Measurements from ENCODE around the gene RAET1L. TPM values are rescaled to one million over a fixed set of nuclear protein-coding genes. Genes with fewer than 3 reads are reported as not detected.

RAET1L gene
- total and polyA plus RNA-seq, 2 of the 4 experiments (the other 2 are of a cell fraction), result not detected

- DNase-seq (no peak), ATAC-seq (ENCODE audit: low read depth) (no peak)
- no TSS peak for BruUV-seq (replicated peaks)
- H3K9me3 ChIP-seq (ENCODE audit: control insufficient read depth, insufficient read depth, low read length), result no peaks in the 10 kb centered on the region; the same call in 1 of the 2 replicates
- intact Hi-C loops (cut with micrococcal nuclease) (no loop called here), in situ Hi-C loops (cut with MboI; ENCODE audit: low sequenced_read_pairs) (no loop called here), dilution Hi-C loops (cut with HindIII; ENCODE audit: low sequenced_read_pairs, unreplicated experiment) (no loop called here)
- no peak overlapping the region for H3K4me3 ChIP-seq (ENCODE audit: insufficient read depth, low read depth, low read length)
- WGBS, 2 experiments (ENCODE audit: extremely low coverage in 2 of 2, insufficient read length in 1 of 2), result 0% methylated on average over 1 of the region's 6 CpGs; no CpG with 5 or more reads in 1 of the 2 experiments
- no peak overlapping the region for H2BK15ac ChIP-seq (ENCODE audit: low read depth, low read length)
- H3K4me2 ChIP-seq (ENCODE audit: low read depth, low read length), result no peak overlapping the region
- no peak overlapping the region for H2AK9ac ChIP-seq (replicated peaks; ENCODE audit: low read depth, low read length, poor library complexity)
- H3K18ac ChIP-seq (ENCODE audit: low read depth, low read length), result no peak overlapping the region
- H2AK5ac ChIP-seq (ENCODE audit: low read depth, low read length), result no peak overlapping the region
- no peak overlapping the region for H3K14ac ChIP-seq (replicated peaks; ENCODE audit: low read depth, low read length)
- no peaks in the 10 kb centered on the region for H3K36me3 ChIP-seq (ENCODE audit: control insufficient read depth, insufficient read depth, low read length)
- no peak overlapping the region for H4K5ac ChIP-seq (ENCODE audit: low read depth, low read length)
- H2AFZ ChIP-seq (replicated peaks; ENCODE audit: low read length, poor library complexity), result no peak overlapping the region
- CTCF ChIA-PET, result interaction anchor here (0.6 kb wide), 1 partner anchor 173 kb away, joined by 3 read pairs; no protein-coding TSS in a partner anchor
- H3K4ac ChIP-seq (ENCODE audit: low read depth, low read length), result no peak overlapping the region
- H3K27ac ChIP-seq (ENCODE audit: insufficient read depth, low read length), result no peak overlapping the region
- no peak overlapping the region for H2BK120ac ChIP-seq (ENCODE audit: low read depth, low read length)
- H4K20me1 ChIP-seq (ENCODE audit: insufficient read depth, low read length), result no peaks in the 10 kb centered on the region; the same call in 1 of the 2 replicates
- no peaks in the 10 kb centered on the region for H3K4me1 ChIP-seq (ENCODE audit: control insufficient read depth, insufficient read depth, low read length)
- no peak overlapping the region for H4K8ac ChIP-seq (ENCODE audit: low read depth in 2 of 2, low read length in 2 of 2)
- H2BK5ac ChIP-seq (ENCODE audit: low read depth, low read length, poor library complexity, severe bottlenecking), result no peak overlapping the region
- no peak for TF ChIP-seq USF2 (IDR thresholded peaks at IDR 0.05; ENCODE audit: low read depth, low read length)
- TF ChIP-seq RAD21 (IDR thresholded peaks at IDR 0.05; ENCODE audit: low read length), result no peak
- TF ChIP-seq NFE2L2 (IDR thresholded peaks at IDR 0.05; ENCODE audit: low read depth, low read length), result no peak
- no peak for TF ChIP-seq MXI1 (IDR thresholded peaks at IDR 0.05; ENCODE audit: borderline replicate concordance, low read depth, low read length)
- no peak for TF ChIP-seq RFX5 (IDR thresholded peaks at IDR 0.05; ENCODE audit: low read depth, low read length)
- no peak for TF ChIP-seq SMC3 (IDR thresholded peaks at IDR 0.05; ENCODE audit: low read depth, low read length)
- no peak for TF ChIP-seq MAFK (IDR thresholded peaks at IDR 0.05; ENCODE audit: low read depth, low read length)
- TF ChIP-seq FOS (IDR thresholded peaks at IDR 0.05; ENCODE audit: low read depth, low read length), result no peak
- TF ChIP-seq POLR2A (IDR thresholded peaks at IDR 0.05; ENCODE audit: low read depth, low read length), result no peak
- no peak for TF ChIP-seq MAZ (IDR thresholded peaks at IDR 0.05; ENCODE audit: borderline replicate concordance, low read depth, low read length)
- TF ChIP-seq CTCF (conservative IDR thresholded peaks at IDR 0.05; ENCODE audit: low read depth, low read length), result no peak
- TF ChIP-seq ELK1 (IDR thresholded peaks at IDR 0.05; ENCODE audit: borderline replicate concordance, low read depth, low read length), result no peak
- TF ChIP-seq RCOR1 (IDR thresholded peaks at IDR 0.05; ENCODE audit: insufficient replicate concordance, low read length), result no peak
- no peak for TF ChIP-seq CHD1 (IDR thresholded peaks at IDR 0.05; ENCODE audit: low read depth, low read length)
- TF ChIP-seq CEBPB (IDR thresholded peaks at IDR 0.05; ENCODE audit: low read depth, low read length), result no peak
- POLR2A ChIA-PET (ENCODE audit: unreplicated experiment), result no interaction called here
- no peak overlapping the region for H3K23ac ChIP-seq (ENCODE audit: low read depth, low read length)
- H3K79me1 ChIP-seq (ENCODE audit: low read depth in 1 of 2, low read length in 2 of 2), result no peaks in the 10 kb centered on the region
- no peak overlapping the region for H2BK20ac ChIP-seq (ENCODE audit: low read depth, low read length)
- H3K9me1 ChIP-seq (ENCODE audit: insufficient read depth, low read length), result no peaks in the 10 kb centered on the region
- H3K56ac ChIP-seq (ENCODE audit: extremely low read depth, insufficient read depth, low read length), result no peak overlapping the region
- no peak overlapping the region for H4K91ac ChIP-seq (ENCODE audit: insufficient read depth, low read depth, low read length)
- peaks cover 74% of the 10 kb centered on the region for H3K27me3 ChIP-seq (ENCODE audit: control insufficient read depth, insufficient read depth, low read length)
- no peak overlapping the region for H3K9ac ChIP-seq (ENCODE audit: low read depth, low read length)
These were observed 30.0 kb downstream of the RAET1L start for GRCh38 chr6:149995235-149995750.

Data from IMR-90 (cell line).